Measurements from ENCODE around the gene IMPA2.
"Not testable (repeated sequence)": the region's sequence is repeated elsewhere in the genome, so short reads cannot be mapped to it uniquely, and the experiment has no call there.

Gene IMPA2

GRCh38 chr18:11943551-11943950 lies 37.8 kb upstream of the IMPA2 start:
- Histone ChIP-seq H3K23ac (ENCODE audit: low read depth, low read length, poor library complexity) (no peak overlapping the region), H3K27me3 (ENCODE audit: control insufficient read depth in 3 of 3, insufficient read depth in 3 of 3, low read depth in 1 of 3, low read length in 3 of 3) (no peaks in the 10 kb centered on the region), H3K4me1 (ENCODE audit: control insufficient read depth in 2 of 2, insufficient read depth in 1 of 2, low read depth in 1 of 2, low read length in 2 of 2) (peaks cover 6 to 8% of the 10 kb centered on the region in 2 donors), H3K9ac (ENCODE audit: low read depth, low read length, poor library complexity) (no peak overlapping the region), H2BK12ac (ENCODE audit: low read length) (no peak overlapping the region), H3K18ac (ENCODE audit: low read length) (no peak overlapping the region), H2AK5ac (ENCODE audit: low read depth, low read length) (no peak overlapping the region), H3K4me2 (ENCODE audit: insufficient read depth, low read length, poor library complexity, severe bottlenecking) (no peak overlapping the region), H2AFZ (ENCODE audit: low read length) (no peak overlapping the region), H3K27ac (replicated peaks; ENCODE audit: low read length) (no peak overlapping the region), H2BK120ac (ENCODE audit: low read depth, low read length) (no peak overlapping the region), H3K36me3 (replicated peaks in 1 of 2; ENCODE audit: control insufficient read depth in 2 of 2, insufficient read depth in 2 of 2, low read length in 2 of 2) (no peaks in the 10 kb centered on the region), H2BK15ac (ENCODE audit: low read length) (peak overlapping the region; percentile 20), H4K8ac (ENCODE audit: low read depth, low read length) (no peak overlapping the region), H3K14ac (ENCODE audit: low read length) (no peak overlapping the region), H3K9me3 (replicated peaks in 1 of 2; ENCODE audit: control insufficient read depth in 2 of 2, insufficient read depth in 1 of 2, low read depth in 1 of 2, low read length in 2 of 2) (peaks cover 0 to 3% of the 10 kb centered on the region in 2 donors), H4K91ac (ENCODE audit: low read depth, low read length, poor library complexity) (no peak overlapping the region), H3K4ac (ENCODE audit: low read length) (no peak overlapping the region), H3K79me1 (ENCODE audit: low read depth, low read length) (no peaks in the 10 kb centered on the region), H2BK5ac (ENCODE audit: low read length) (peak overlapping the region; percentile 57), H3K4me3 (ENCODE audit: low read length in 2 of 2) (no peak overlapping the region)
- DNase-seq (ENCODE audit: low spot score): no peak
- WGBS, 2 donors (ENCODE audit: extremely low coverage in 2 of 2, insufficient read length in 2 of 2, insufficient replicate concordance in 1 of 2): no CpG with 5 or more reads among the region's 6 CpGs

DNA sequence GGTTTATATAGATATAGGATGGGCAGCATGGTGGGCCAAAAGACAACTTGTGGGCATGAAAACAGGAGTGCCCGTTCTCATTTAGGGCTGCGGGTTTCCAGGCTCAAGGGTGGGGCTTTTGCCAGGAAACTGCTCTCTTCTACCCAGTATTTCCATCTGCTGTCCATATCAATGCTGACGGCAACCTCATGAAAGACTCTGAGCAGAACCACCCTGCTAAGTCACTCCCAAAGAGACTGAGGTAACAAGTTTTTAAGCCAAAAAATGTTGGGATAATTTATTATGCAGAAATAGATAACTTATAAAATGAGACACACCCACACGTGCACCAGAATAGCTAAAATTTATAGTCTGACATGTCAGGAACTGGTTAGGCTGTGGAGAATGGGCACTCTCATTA lies 37.1 kb upstream of the IMPA2 start:
- H3K9ac ChIP-seq (ENCODE audit: low read depth, low read length, poor library complexity): no peak overlapping the region
- no peak overlapping the region for H2BK12ac ChIP-seq (ENCODE audit: low read length)
- H3K4me2 ChIP-seq (ENCODE audit: insufficient read depth, low read length, poor library complexity, severe bottlenecking): no peak overlapping the region
- no peaks in the 10 kb centered on the region for H3K36me3 ChIP-seq (replicated peaks in 1 of 2; ENCODE audit: control insufficient read depth in 2 of 2, insufficient read depth in 2 of 2, low read length in 2 of 2)
- H3K79me1 ChIP-seq (ENCODE audit: low read depth, low read length): no peaks in the 10 kb centered on the region
- no peak overlapping the region for H2AK5ac ChIP-seq (ENCODE audit: low read depth, low read length)
- no peak overlapping the region for H3K4ac ChIP-seq (ENCODE audit: low read length)
- no CpG with 5 or more reads among the region's 4 CpGs for WGBS, 2 donors (ENCODE audit: extremely low coverage in 2 of 2, insufficient read length in 2 of 2, insufficient replicate concordance in 1 of 2)
- H3K4me1 ChIP-seq (ENCODE audit: control insufficient read depth in 2 of 2, insufficient read depth in 1 of 2, low read depth in 1 of 2, low read length in 2 of 2): peaks cover 6 to 12% of the 10 kb centered on the region in 2 donors
- H3K4me3 ChIP-seq (ENCODE audit: low read length in 2 of 2): no peak overlapping the region
- H2AFZ ChIP-seq (ENCODE audit: low read length): no peak overlapping the region
- no peak overlapping the region for H3K27ac ChIP-seq (replicated peaks; ENCODE audit: low read length)
- H4K91ac ChIP-seq (ENCODE audit: low read depth, low read length, poor library complexity): no peak overlapping the region
- H3K27me3 ChIP-seq (ENCODE audit: control insufficient read depth in 3 of 3, insufficient read depth in 3 of 3, low read depth in 1 of 3, low read length in 3 of 3): no peaks in the 10 kb centered on the region
- H3K14ac ChIP-seq (ENCODE audit: low read length): no peak overlapping the region
- H3K23ac ChIP-seq (ENCODE audit: low read depth, low read length, poor library complexity): no peak overlapping the region
- H2BK120ac ChIP-seq (ENCODE audit: low read depth, low read length): no peak overlapping the region
- H2BK15ac ChIP-seq (ENCODE audit: low read length): no peak overlapping the region
- no peak for DNase-seq (ENCODE audit: low spot score)
- peaks cover 0 to 3% of the 10 kb centered on the region in 2 donors for H3K9me3 ChIP-seq (replicated peaks in 1 of 2; ENCODE audit: control insufficient read depth in 2 of 2, insufficient read depth in 1 of 2, low read depth in 1 of 2, low read length in 2 of 2)
- H3K18ac ChIP-seq (ENCODE audit: low read length): no peak overlapping the region
- H2BK5ac ChIP-seq (ENCODE audit: low read length): no peak overlapping the region
- H4K8ac ChIP-seq (ENCODE audit: low read depth, low read length): no peak overlapping the region

DNA sequence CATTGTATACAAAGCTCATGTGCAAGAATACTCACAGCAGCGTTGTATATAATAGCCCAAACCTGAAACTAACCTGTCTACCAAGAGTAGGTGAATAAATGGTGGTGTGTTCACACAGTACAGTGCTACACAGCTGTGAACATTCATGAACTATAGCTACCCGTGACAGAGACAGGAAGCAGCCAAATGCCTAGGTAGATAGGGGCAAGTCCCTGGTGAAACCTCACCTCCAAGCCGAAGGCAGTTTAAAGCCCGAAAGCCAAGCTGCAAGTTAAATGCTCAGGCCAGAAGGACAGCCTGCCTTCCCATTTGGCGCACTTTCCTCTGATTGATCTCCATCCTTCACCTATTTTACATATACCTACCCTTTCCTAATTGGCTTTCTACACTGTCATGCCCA lies 36.5 kb upstream of the IMPA2 start:
- no peak overlapping the region for H4K8ac ChIP-seq (ENCODE audit: low read depth, low read length)
- H2AK5ac ChIP-seq (ENCODE audit: low read depth, low read length): peak overlapping the region; percentile 60
- H3K79me1 ChIP-seq (ENCODE audit: low read depth, low read length): no peaks in the 10 kb centered on the region
- no peak overlapping the region for H3K27ac ChIP-seq (replicated peaks; ENCODE audit: low read length)
- no peak overlapping the region for H3K4me2 ChIP-seq (ENCODE audit: insufficient read depth, low read length, poor library complexity, severe bottlenecking)
- no peak overlapping the region for H3K14ac ChIP-seq (ENCODE audit: low read length)
- no peak overlapping the region for H4K91ac ChIP-seq (ENCODE audit: low read depth, low read length, poor library complexity)
- H3K9me3 ChIP-seq (replicated peaks in 1 of 2; ENCODE audit: control insufficient read depth in 2 of 2, insufficient read depth in 1 of 2, low read depth in 1 of 2, low read length in 2 of 2): peaks cover 0 to 3% of the 10 kb centered on the region in 2 donors
- H2AFZ ChIP-seq (ENCODE audit: low read length): no peak overlapping the region
- no peak overlapping the region for H2BK12ac ChIP-seq (ENCODE audit: low read length)
- H2BK15ac ChIP-seq (ENCODE audit: low read length): no peak overlapping the region
- H3K23ac ChIP-seq (ENCODE audit: low read depth, low read length, poor library complexity): no peak overlapping the region
- WGBS, 2 donors (ENCODE audit: extremely low coverage in 2 of 2, insufficient read length in 2 of 2, insufficient replicate concordance in 1 of 2): no CpG with 5 or more reads among the region's 5 CpGs
- no peak overlapping the region for H3K9ac ChIP-seq (ENCODE audit: low read depth, low read length, poor library complexity)
- H3K18ac ChIP-seq (ENCODE audit: low read length): no peak overlapping the region
- no peak overlapping the region for H2BK120ac ChIP-seq (ENCODE audit: low read depth, low read length)
- no peak overlapping the region for H3K4me3 ChIP-seq (ENCODE audit: low read length in 2 of 2)
- H3K36me3 ChIP-seq (replicated peaks in 1 of 2; ENCODE audit: control insufficient read depth in 2 of 2, insufficient read depth in 2 of 2, low read length in 2 of 2): no peaks in the 10 kb centered on the region
- H3K4ac ChIP-seq (ENCODE audit: low read length): no peak overlapping the region
- no peak overlapping the region for H2BK5ac ChIP-seq (ENCODE audit: low read length)
- H3K27me3 ChIP-seq (ENCODE audit: control insufficient read depth in 3 of 3, insufficient read depth in 3 of 3, low read depth in 1 of 3, low read length in 3 of 3): no peaks in the 10 kb centered on the region
- peaks cover 6 to 12% of the 10 kb centered on the region in 2 donors for H3K4me1 ChIP-seq (ENCODE audit: control insufficient read depth in 2 of 2, insufficient read depth in 1 of 2, low read depth in 1 of 2, low read length in 2 of 2)
- no peak for DNase-seq (ENCODE audit: low spot score)

- WGBS, 2 donors (ENCODE audit: extremely low coverage in 2 of 2, insufficient read length in 2 of 2, insufficient replicate concordance in 1 of 2): no CpG with 5 or more reads among the region's 22 CpGs
- H2BK12ac ChIP-seq (ENCODE audit: low read length); H3K27me3 ChIP-seq (ENCODE audit: control insufficient read depth in 3 of 3, insufficient read depth in 3 of 3, low read depth in 1 of 3, low read length in 3 of 3); H3K4me3 ChIP-seq (ENCODE audit: low read length in 2 of 2); DNase-seq (ENCODE audit: low spot score); H3K23ac ChIP-seq (ENCODE audit: low read depth, low read length, poor library complexity); H3K18ac ChIP-seq (ENCODE audit: low read length); H3K14ac ChIP-seq (ENCODE audit: low read length); H3K9me3 ChIP-seq (replicated peaks in 1 of 2; ENCODE audit: control insufficient read depth in 2 of 2, insufficient read depth in 1 of 2, low read depth in 1 of 2, low read length in 2 of 2); H3K9ac ChIP-seq (ENCODE audit: low read depth, low read length, poor library complexity); H2BK15ac ChIP-seq (ENCODE audit: low read length); H4K91ac ChIP-seq (ENCODE audit: low read depth, low read length, poor library complexity); H2BK120ac ChIP-seq (ENCODE audit: low read depth, low read length); H2AK5ac ChIP-seq (ENCODE audit: low read depth, low read length); H3K4ac ChIP-seq (ENCODE audit: low read length); H3K79me1 ChIP-seq (ENCODE audit: low read depth, low read length); H4K8ac ChIP-seq (ENCODE audit: low read depth, low read length); H3K36me3 ChIP-seq (replicated peaks in 1 of 2; ENCODE audit: control insufficient read depth in 2 of 2, insufficient read depth in 2 of 2, low read length in 2 of 2); H2BK5ac ChIP-seq (ENCODE audit: low read length); H3K27ac ChIP-seq (replicated peaks; ENCODE audit: low read length): not testable (repeated sequence)
- Histone ChIP-seq H2AFZ (ENCODE audit: low read length) (peak overlapping the region; percentile 85), H3K4me1 (ENCODE audit: control insufficient read depth in 2 of 2, insufficient read depth in 1 of 2, low read depth in 1 of 2, low read length in 2 of 2) (peaks cover 6 to 12% of the 10 kb centered on the region in 2 donors), H3K4me2 (ENCODE audit: insufficient read depth, low read length, poor library complexity, severe bottlenecking) (peak overlapping the region; percentile 24)
These were observed 35.3 kb upstream of the IMPA2 start for GRCh38 chr18:11945834-11946659.
